Dermis blood vessel endothelial cell (primary cell): Measurements from ENCODE around the gene PPP4R2. TPM values are rescaled to one million over a fixed set of nuclear protein-coding genes. Genes with fewer than 3 reads are reported as not detected.
"Not testable (repeated sequence)": the region's sequence is repeated elsewhere in the genome, so short reads cannot be mapped to it uniquely, and the experiment has no call there.

ENCODE experiments used
- DNase-seq: peaks from one replicate; pipeline ENCODE4 v3.0.0; 2010
- total RNA-seq: library from RNA; depleted of rRNA; stranded (reverse); fragments of >200 nt; gene quantifications from 2 replicates; pipeline ENCODE4 v1.2.3, GENCODE V29; 2014

Gene PPP4R2
- total RNA-seq, 1 donor from 2014 or later: 91.4 TPM

DNA sequence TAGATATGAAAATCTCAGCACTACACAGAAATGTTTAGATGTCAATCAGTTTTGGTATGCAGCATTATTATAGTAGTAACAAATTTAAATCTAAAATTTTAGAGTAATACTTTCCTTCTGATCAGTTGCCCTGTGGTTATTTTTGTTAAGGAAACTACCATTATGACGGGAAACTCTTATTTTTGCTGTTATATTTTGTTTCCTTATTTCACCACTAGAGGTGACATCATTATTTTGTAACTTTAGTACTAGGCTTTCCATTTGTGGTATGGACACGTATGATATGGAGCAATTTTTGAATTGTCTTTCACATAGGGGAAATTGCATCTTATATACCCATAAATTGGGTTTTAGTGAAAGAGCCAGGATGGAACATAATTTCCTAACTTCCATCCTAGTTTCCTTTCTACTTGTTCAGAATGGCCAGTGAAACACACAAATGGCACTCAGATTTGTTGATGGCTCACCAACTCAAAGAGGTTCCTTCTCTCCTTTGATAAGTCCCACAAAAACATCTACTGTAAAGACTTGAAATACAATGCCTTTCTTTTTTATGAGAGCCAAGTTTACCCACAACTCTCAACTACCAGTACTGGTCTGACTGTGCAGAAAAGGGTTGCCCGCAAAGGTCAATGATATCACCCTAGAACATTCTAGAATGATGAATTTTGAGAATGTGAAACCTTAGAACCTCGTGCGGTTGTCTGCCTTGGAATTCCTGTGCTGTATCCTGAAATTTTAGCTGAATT lies 19.4 kb upstream of the PPP4R2 start:
- no peak for DNase-seq

GRCh38 chr3:72982609-72983366 lies 13.8 kb upstream of the PPP4R2 start:
- no peak for DNase-seq

DNA sequence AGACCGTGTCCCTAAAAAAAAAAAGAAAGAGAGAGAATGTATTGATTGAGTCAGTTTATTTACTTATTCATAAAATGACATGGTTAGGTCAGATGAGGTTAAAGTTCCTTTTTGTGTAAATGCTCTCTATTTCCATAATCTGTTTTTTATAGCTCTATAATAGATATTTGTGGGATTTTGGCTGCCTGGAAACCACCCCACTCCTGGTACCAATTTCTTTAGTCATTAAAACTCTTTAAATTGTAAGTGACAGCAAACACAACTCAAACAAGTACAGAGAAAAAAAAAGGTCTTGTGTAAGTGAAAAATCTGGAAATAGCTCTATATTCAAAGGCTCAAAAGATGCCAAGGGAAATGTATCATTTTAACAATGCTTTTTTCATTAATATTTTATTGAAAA lies 11.0 kb upstream of the PPP4R2 start:
- no peak for DNase-seq

DNA sequence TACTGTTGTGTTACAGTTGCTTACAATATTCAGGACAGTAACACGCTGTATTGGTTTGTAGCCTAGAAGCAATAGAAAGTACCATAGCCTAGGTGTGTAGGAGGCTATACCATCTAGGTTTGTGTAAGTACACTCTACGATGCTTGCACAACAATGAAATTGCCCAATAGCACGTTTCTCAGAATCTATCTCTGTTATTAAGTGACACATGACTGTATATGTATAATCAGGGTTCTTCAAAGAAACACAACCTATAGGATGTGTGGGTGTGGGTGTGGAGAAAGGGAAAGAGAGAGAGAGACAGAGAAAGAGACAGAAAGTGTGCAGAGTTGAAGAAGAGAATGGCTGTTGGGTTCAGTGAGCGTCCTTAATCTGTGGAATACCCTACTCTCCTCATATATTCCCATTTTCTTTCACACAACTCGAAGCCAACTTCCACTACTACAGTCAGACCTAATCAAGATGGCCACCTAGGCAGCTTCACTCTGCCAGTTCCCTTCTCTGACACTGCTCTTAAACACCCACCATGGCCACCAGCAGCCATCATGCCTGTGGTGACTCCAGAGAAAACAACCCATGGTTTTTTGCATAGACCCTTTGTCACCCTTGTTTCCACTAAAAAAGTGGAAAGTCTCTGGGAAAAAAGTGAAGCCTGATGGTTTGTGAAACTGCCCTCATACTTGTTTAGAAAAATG lies 5.8 kb upstream of the PPP4R2 start:
- DNase-seq: no peak

GRCh38 chr3:72991522-72991921 lies 5.1 kb upstream of the PPP4R2 start:
- no peak for DNase-seq

DNA sequence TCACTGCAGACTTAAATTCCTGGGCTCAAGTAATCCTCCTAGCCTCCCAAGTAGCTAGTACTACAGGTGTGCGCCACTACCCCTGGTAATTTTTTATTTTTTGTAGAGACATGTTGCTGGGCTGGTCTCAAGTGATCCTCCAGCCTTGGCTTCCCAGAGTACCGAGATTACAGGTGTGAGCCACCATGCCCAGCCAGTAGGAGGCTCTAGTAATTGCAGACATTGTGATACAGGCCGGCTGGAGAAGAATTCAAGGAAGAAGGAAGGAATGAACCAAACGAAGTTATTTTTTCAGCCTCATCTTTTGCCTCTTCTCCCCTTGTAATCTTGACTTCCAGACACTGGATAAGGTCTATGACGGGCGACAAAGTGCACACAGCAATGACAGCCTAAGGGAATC lies 3.2 kb upstream of the PPP4R2 start:
- no peak for DNase-seq

- DNase-seq: no peak
Observed at GRCh38 chr3:72995337-72995736, 1.3 kb upstream of the PPP4R2 start.

- no peak for DNase-seq
Observed at GRCh38 chr3:72996121-72996472, 514 bp upstream of the PPP4R2 start.

GRCh38 chr3:72997421-72997961 lies 880 bp downstream of the PPP4R2 start:
- peak; percentile 74 for DNase-seq

- no peak for DNase-seq
Observed at GRCh38 chr3:72998466-72998865, 1.9 kb downstream of the PPP4R2 start.

GRCh38 chr3:72999951-73000350 lies 3.3 kb downstream of the PPP4R2 start:
- no peak for DNase-seq

GRCh38 chr3:73003050-73003449 lies 6.4 kb downstream of the PPP4R2 start:
- not testable (repeated sequence) for DNase-seq

DNA sequence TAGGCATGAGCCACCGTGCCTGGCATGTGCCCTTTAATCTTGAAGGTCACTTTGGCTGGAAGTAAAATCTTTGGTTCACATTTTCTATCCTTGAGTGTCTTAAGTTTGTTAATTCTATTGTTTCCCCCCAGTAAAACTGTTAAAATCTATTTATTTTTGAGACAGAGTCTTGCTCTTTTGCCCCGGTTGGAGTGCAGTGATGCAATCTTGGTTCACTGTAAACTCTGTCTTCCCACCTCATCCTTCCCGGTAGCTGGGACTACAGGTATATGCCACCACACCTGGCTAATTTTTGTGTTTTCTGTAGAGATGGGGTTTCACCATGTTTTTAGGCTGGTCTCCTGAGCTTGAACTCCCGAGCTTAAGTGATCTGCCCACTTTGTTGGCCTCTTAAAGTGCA lies 7.7 kb downstream of the PPP4R2 start:
- no peak for DNase-seq

DNA sequence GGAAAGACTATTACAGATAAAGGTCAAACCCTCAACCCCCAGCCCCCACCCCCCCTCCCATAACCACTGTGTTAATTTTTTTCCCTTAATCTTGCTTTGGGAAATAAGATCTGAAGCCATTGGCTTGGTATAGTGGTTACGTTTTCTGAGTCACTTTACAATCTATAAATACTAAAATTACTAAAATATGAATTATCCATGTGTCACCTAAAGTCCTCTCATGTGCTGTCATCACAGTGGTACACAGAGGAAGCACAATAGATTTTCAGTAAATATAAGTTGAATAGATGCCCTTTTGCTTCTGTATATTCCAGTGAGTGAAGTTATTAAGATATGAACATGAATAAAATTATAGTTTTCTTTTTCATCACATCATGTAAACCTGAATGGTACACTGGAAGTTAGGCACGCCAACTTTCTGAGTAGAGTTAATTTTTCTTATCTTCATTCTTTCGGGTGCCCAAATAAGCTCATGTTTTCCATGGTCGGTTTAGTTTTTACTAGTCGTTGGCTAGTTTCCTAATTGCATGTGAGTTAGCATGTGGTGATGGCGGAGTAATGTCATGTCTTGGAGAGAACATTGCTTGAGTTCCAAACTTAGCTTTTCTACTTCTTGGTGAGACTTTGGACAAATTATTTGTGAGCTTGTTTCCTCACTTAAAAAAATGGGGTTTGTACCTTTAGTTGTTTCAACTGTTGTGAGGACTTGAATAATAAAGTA lies 11.5 kb downstream of the PPP4R2 start:
- DNase-seq: no peak

- DNase-seq: no peak
Observed at GRCh38 chr3:73009008-73009407, 12.4 kb downstream of the PPP4R2 start.

DNA sequence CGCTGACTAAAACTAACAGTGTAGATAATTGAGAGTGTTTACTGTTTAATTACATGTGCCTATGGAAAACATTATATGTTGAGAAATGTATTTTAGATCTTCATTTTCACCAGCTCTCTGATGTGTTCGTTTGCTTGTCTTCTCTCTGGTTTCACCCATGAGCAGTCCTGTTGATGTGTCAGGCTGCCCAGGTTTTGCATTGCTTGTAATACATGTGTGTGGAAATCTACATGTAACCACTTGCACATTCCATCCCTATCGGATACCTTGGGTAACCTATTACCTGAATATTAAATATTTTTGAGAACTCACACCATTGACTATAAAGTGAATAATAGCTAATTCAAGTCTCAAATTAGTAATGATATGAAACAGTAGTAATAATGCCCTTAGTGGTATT lies 13.1 kb downstream of the PPP4R2 start:
- no peak for DNase-seq

GRCh38 chr3:73010158-73010557 lies 13.5 kb downstream of the PPP4R2 start:
- no peak for DNase-seq

- DNase-seq: no peak
Observed at GRCh38 chr3:73018298-73018697, 21.7 kb downstream of the PPP4R2 start.

DNA sequence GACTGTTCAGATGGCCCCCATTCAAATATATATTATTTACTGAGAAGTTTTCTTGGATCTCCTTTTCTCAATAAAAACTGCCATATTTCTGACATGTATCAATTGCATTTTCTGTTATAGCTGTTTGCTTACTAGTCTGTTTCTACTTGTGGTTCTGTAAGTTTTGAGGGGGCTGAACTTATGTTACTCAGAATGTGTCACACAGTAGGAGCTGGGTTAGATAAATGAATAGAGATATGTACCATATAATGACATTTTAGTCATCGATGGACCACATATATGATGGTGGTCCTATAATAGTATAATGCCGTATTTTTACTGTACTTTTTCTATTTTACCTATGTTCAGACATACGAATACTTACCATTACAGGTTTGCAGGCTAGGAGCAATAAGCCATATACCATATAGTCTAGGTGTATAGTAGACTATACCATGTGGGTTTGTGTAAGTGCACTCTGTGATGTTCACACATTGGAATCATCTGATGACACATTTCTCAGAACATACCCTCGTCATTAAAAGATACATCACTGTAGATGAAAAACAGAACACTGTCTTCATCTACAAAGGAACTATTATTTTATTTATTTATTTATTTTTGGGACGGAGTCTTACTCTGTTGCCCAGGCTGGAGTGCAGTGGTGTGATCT lies 22.3 kb downstream of the PPP4R2 start:
- no peak for DNase-seq

DNA sequence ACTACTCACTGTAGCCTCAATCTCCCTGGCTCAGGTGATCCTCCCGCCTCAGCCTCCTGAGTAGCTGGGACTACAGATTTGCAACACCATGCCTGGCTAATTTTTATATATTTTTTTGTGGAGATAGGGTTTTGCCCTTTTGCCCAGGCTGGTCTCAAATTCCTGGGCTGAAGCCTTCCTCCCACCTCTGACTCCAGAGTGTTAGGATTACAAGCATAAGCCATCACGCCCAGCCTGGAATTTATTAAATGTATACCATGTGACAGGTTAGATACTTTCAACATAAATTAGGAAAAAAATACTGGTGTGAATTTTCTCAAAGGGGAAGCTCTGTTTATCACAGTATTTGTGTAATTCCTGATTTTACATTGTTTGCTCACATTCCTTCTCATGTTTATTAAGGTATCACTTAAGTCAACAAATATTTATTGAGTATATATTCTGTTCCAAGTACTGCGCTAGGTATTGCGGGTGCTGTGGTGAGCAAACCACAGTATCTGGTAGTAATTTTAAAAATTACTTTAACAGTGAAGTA lies 24.8 kb downstream of the PPP4R2 start:
- DNase-seq: no peak

GRCh38 chr3:73024836-73025235 lies 28.2 kb downstream of the PPP4R2 start:
- no peak for DNase-seq
